GM18517 (cell line): Measurements from ENCODE around the gene FBP1.
"Not testable (repeated sequence)": the region's sequence is repeated elsewhere in the genome, so short reads cannot be mapped to it uniquely, and the experiment has no call there.

Experiments used
- ATAC-seq: cut with Tn5 transposase; IDR thresholded peaks from one replicate; pipeline ENCODE4 v1.9.1; 2021; ENCODE audit warnings: mild to moderate bottlenecking, moderate library complexity; ENCODE audit not compliant: unreplicated experiment

The FBP1 gene

DNA sequence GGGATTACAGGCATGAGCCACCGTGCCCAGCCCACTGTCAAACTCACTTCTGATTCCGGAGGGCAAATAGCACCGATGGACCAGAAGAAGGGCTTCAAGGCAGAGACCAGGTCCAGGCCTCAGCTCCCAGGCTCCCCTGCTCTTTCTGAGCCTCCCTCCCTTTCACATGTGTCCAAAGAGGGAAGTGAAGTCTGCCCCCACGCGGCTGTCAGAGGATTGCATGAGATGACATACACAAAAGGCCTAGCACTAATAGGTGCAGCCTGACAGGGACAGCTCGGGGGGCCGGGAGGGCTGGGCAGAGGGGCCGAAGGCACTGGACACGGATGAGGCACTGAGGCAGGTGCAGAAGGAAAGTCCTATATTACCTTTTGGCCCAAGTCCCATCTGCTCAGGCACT is 16.1 kb downstream of the FBP1 start:
- ATAC-seq, result no peak

DNA sequence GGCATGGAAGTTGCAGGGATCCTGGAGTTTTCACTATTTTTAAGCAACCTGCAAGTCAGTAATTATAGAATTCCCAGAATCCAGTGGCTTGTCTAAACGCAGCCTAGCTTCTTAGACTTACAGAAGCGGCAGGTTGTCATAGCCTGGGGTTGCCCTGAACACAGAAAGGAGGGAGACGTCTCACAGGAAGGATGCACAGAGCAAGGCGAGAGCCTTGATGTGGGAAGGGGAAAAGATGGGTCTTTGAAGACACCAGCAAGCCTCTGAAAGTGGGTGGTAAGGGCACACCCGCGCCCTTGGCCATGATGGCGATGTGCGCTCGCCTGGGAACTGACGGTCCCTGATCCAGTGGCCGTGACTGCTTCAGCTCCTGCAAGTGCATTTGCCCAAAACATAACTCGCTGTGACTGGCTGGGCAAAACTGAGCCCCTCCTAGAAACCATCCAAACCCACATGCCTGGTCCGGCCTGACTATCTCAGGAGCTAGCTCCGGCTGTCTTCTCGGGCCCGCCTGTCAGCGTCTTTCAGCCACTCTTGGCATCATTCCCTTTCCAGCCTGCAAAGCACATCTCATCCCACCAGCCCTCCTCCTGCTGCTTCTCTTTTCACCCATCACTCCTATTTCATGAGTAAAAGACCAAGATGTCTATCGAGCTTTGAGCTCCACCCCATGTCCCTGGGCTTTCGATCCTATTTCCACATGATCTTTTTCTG is 17.1 kb downstream of the FBP1 start:
- no peak for ATAC-seq

- no peak for ATAC-seq
Observed at GRCh38 chr9:94619026-94619425, 20.3 kb downstream of the FBP1 start.

GRCh38 chr9:94613003-94613402 is 26.3 kb downstream of the FBP1 start:
- ATAC-seq, result no peak

DNA sequence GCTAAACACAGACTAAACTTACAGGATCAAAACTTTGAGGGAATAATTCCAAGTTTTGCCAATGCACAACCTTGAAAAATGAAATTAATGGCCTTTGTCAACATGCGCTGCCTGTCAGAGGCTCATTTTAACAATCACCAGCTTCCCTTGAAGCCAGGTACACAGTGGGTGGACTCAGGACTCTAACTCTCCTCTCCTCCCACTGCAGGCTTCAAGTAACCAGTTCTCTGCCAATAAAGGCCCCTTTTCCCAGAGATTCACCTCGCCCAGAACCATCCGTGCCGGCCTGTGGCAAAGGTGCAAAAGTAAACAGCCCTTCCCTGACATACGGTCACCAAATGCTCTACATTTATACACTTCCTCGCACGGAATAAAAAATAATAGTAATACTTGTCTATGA is 27.2 kb downstream of the FBP1 start:
- ATAC-seq, result no peak

DNA sequence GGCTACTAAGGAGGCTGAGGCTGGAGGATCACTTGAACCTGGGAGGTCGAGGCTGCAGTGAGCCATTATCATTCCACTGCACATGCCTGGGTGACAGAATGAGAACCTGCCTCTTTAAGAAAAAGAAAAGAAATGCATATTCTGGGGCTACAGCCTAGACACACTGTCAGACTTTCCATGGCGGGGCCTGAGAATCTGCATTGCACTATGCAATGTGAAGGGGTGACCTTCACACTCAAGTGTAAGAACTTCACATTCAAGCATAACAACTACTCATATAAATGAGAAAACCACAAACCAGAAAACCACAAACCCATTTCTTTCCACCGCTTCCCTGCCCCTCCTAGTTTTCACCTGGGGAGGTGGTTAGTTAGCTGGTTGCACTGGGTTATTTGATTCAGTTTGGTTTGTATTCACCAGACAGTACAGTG is 27.7 kb downstream of the FBP1 start:
- no peak for ATAC-seq

DNA sequence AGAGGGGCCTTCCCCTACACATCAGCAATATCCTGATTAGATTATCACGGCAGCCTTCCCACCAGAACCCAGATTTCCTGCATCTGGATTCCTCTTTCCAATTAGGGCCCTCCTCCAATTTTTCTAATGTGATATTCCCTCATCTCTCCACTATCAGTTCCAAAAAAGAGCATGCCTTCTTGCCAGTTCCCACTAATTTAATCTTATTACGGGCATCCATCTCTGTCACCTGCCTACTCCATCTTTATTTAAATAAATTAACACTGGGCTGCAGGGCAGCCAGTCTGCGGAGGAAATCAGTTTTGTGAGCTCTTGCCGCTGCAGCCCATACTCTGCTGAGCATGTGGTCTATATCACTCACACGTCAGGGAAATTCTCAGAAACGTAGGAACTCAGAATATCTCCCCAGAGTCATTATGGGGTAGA is 29.1 kb downstream of the FBP1 start:
- no peak for ATAC-seq

DNA sequence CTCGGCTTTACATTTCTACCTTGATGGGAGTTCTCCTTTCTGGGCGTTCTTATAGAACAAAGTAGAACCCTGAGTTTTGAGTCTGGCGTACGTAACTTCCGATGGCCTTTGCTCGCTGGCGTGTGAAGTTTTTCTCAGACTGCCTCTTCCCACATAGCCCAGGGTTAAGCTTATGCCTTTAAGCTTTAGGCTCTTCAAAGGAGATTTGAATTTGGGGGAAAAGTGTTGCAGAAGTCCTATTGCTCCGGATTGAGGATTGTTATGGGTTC is 32.0 kb downstream of the FBP1 start:
- ATAC-seq, result no peak

- ATAC-seq, result no peak
Observed at GRCh38 chr9:94606646-94607422, 32.5 kb downstream of the FBP1 start.

DNA sequence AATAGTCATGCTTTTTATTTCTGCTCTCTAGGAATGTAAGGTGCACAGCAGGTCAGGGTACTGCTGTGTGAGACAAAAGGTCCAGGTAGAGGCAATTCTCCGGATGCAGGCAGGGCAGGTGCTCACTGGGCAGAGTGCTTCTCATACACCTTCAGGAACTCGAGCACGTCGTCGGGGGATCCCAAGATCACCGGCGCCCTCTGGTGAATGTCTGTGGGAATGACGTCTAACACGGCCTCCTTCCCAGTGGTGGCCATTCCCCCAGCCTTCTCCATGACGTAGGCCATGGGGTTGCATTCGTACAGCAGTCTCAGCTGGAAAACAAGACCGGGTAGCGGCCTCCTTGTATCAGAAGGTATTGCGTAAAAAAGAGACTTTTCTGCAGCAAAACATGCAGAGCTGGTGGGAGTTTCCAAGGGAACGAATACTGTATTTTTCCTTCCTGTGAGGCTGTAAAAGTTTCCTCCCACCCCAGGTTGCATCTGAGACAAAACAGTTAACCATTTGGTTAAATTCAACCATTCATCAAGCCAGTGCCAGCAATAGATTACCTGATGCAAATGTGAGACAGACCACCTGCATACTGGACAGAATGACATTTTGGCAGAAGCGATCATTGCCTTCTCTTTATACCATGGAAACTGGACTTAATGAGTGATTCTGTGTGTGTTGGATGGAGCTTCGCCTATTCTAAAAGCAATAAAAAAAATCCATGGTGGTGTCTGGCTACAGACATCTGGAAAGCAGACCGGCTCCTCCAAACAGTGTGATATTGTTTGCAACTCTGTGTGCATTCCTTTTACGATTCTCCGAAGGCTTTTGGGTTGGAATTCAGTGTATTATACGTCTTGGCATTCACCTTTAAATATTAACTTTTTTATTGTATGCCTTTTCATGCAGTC is 35.8 kb downstream of the FBP1 start:
- no peak for ATAC-seq

DNA sequence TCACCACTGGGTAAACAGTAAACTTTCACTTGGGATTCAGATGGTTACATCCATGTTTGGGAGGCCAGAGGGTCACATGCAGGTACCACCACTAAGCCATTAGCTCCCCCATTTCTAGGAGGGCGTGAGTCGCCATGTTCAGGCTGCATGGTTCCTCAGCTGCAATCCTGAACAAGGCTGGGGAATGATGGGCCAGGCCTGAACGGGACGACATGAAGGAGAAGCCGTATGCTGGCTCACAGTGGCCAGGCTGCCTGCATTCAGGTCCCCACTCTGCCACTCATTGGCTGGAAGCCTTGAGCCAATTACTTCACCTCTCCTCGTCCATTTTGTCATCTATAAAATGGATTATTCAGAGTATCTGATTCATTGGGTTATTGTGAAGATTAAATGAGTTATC is 36.7 kb downstream of the FBP1 start:
- no peak for ATAC-seq

DNA sequence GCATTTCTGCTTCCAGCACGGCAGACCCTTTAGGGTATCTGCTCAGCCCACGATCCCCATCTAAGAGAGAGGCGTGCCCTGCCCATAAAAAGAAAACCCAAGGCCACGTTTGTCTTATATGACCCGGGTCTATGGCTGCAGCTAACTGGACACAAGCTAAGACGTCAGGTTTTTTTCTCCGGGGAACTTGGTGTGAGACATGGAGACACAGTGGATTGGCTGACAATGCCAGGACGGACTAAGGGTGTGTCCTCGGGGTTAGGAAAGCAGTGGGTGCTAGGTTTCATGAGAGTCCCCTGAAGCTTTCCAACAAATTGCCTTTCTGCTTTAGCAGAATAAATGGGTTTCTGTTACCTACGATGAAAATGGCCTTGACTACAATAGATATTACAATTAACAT is 38.6 kb downstream of the FBP1 start:
- ATAC-seq, result no peak

- no peak for ATAC-seq
Observed at GRCh38 chr9:94600258-94600657, 39.1 kb downstream of the FBP1 start.

GRCh38 chr9:94599102-94599501 is 40.2 kb downstream of the FBP1 start:
- no peak for ATAC-seq

- no peak for ATAC-seq
Observed at GRCh38 chr9:94593459-94594345, 45.6 kb downstream of the FBP1 start, which contains the start of gene FBP2. Gene FBP2, minus strand, starts transcription at chr9:94593824. Its CDS starts 98 bp downstream, at chr9:94593726.

- not testable (repeated sequence) for ATAC-seq
Observed at GRCh38 chr9:94592683-94593082, 46.6 kb downstream of the FBP1 start.

DNA sequence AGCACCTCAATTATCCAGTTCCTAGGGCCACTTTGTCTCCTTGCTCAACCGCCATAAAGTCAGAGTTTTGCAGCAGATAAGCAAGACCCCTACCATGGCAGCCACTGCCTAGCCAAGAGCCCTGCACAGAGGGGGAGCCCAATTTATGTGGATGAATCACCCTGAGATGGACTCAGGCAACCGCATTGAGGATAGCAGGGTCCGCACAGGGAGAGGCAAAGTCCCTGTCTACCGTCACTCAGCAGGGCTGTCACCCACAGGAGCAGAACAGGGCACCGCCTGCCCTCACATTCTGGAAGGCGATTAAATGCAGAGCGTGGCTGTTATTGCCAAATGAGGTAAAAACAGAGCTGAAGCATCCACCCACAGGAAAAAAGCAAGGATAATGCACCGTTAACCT is 47.4 kb downstream of the FBP1 start:
- no peak for ATAC-seq

DNA sequence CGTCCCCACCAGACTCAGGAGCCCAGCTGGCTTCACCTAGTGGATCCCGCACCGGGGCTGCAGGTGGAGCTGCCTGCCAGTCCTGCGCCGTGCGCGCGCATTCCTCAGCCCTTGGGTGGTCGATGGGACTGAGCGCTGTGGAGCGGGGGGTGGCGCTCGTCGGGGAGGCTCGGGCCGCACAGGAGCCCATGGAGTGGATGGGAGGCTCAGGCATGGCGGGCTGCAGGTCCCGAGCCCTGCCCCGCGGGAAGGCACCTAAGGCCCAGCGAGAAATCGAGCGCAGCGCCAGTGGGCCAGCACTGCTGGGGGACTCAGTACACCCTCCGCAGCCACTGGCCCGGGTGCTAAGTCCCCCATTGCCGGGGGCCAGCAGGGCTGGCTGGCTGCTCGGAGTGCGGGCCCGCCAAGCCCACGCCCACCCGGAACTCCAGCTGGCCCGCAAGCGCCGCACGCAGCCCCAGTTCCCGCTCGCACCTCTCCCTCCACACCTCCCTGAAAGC is 48.2 kb downstream of the FBP1 start:
- not testable (repeated sequence) for ATAC-seq

DNA sequence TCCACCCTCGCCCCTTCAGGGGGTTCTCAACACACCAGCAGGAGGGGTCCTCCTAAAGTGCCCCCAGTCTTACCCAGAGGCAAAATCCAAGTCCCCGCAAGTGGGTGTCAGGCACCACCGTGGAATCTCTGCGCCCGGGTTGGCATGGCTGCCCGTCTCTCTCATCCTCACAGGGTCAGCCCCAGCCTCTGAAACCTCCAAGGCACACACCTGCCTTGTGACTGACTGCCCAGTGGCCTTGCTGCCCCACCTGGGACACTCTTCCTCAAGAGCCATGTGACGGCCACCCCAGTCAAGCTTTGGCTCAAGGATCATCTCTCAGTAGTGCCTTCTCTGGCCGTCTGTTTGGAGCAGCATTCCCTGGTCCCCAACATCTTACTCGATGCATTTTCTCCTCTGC is 50.6 kb downstream of the FBP1 start:
- no peak for ATAC-seq

- no peak for ATAC-seq
Observed at GRCh38 chr9:94586814-94587213, 52.5 kb downstream of the FBP1 start.
